SH-SY5Y (cell line): ENCODE data around the gene EDEM3.

ENCODE experiments used
- GATA2 ChIP-seq: IDR thresholded peaks from 2 replicates; pipeline ENCODE4 v1.6.1; 2011; ENCODE audit warnings: mild to moderate bottlenecking, low read depth, low read length
- GATA3 ChIP-seq: IDR thresholded peaks from 2 replicates; pipeline ENCODE4 v1.6.1; 2011; ENCODE audit warnings: low read depth, mild to moderate bottlenecking, low read length, moderate library complexity

DNA sequence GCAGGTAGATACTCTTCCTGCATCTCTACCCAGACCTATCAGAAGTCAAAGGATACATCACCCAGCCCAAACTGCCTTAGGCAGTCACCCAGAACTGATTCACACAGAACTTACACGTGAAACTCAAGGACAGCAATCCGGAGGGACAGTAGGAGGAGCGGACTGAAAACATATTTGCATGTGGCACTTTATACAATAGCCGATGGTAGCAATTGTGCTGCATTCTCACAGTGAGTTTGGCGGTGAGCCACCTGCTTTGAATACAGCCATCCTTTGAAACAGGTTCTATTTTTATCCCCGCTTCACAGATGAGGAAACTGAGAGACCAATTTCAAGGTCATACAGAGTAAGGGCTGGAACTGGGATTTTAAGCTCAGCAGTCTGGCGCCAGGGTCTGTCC lies 69.5 kb downstream of the EDEM3 start:
- TF ChIP-seq GATA3 (no peak), GATA2 (no peak)
